ENCODE results near the gene AMFR. TPM values are rescaled to one million over a fixed set of nuclear protein-coding genes. Genes with fewer than 3 reads are reported as not detected.
A peak's percentile ranks its signal among the peaks of the same experiment; 100 is the strongest.

AMFR gene
- total and polyA plus RNA-seq, 2 of the 13 experiments (the other 11 are each of a cell fraction or from before 2014, with no cell fraction given), result 52.9 to 108 TPM

GRCh38 chr16:56382459-56382858 is 42.9 kb downstream of the AMFR start (continued):
- TF ChIP-seq PAXIP1 (CRISPR knock-in tag; conservative IDR thresholded peaks at IDR 0.05) (0 out of 2 replicates have a peak, but pooled peaks have one; percentile 38), ELF4 (CRISPR knock-in tag; IDR thresholded peaks at IDR 0.05; ENCODE audit: borderline replicate concordance) (no peak), UBTF (CRISPR knock-in tag; IDR thresholded peaks at IDR 0.05) (no peak), NR2F6 (IDR thresholded peaks at IDR 0.05) (no peak), NR2F6 (CRISPR knock-in tag; IDR thresholded peaks at IDR 0.05) (no peak), USF2 (IDR thresholded peaks at IDR 0.05; ENCODE audit: low read depth, low read length) (no peak), USF2 (CRISPR knock-in tag; IDR thresholded peaks at IDR 0.05; ENCODE audit: borderline replicate concordance) (no peak), ZNF124 (CRISPR knock-in tag; IDR thresholded peaks at IDR 0.05) (0 out of 2 replicates have a peak, but pooled peaks have one; percentile 46), ZNF614 (CRISPR knock-in tag; IDR thresholded peaks at IDR 0.05; ENCODE audit: borderline replicate concordance) (no peak), HNF4G (IDR thresholded peaks at IDR 0.05; ENCODE audit: borderline replicate concordance, low read depth, low read length) (peak; percentile 75; the same call in 1 of the 2 replicates), HNF4G (CRISPR knock-in tag; IDR thresholded peaks at IDR 0.05; ENCODE audit: borderline replicate concordance, low read depth) (no peak), KAT8 (CRISPR knock-in tag; IDR thresholded peaks at IDR 0.05) (no peak), FOXP1 (IDR thresholded peaks at IDR 0.05) (no peak), FOXP1 (CRISPR knock-in tag; IDR thresholded peaks at IDR 0.05) (0 out of 2 replicates have a peak, but pooled peaks have one; percentile 33), ZNF777 (CRISPR knock-in tag; IDR thresholded peaks at IDR 0.05) (no peak), FOXJ3 (CRISPR knock-in tag; IDR thresholded peaks at IDR 0.05; ENCODE audit: borderline replicate concordance) (no peak), KLF15 (CRISPR knock-in tag; IDR thresholded peaks at IDR 0.05; ENCODE audit: borderline replicate concordance) (no peak), HOXA9 (CRISPR knock-in tag; IDR thresholded peaks at IDR 0.05; ENCODE audit: borderline replicate concordance) (no peak)
